Caco-2 (cell line): ENCODE measurements around the gene SCNN1A. TPM values are rescaled to one million over a fixed set of nuclear protein-coding genes. Genes with fewer than 3 reads are reported as not detected.

Source experiments
- BruUV-seq: library from RNA; stranded (reverse); fragments of 400-500 nt; replicated peaks from 2 replicates; lab custom pipeline; 2021; lab: Mats Ljungman, UMichigan
- CTCF ChIA-PET: fragments of 300-600 bp; sonication (Branson Sonifier 250); formaldehyde crosslinking; loops from one replicate; lab custom pipeline; 2022; ENCODE audit warnings: antibody characterized with exemption; lab: Charles Lee
- POLR2A ChIA-PET: fragments of 300-600 bp; sonication (Branson Sonifier 250); formaldehyde crosslinking; loops from one replicate; lab custom pipeline; 2022; ENCODE audit warnings: antibody characterized with exemption; lab: Charles Lee
- DNase-seq, 2 experiments: peaks; one replicate each; pipeline versions ENCODE4 v3.0.0 to v3.0.0-alpha.2; 2020 to 2022
- H3K27me3 ChIP-seq: replicated peaks from 2 replicates; pipeline ENCODE4 v1.6.0; 2011; ENCODE audit warnings: low read length; ENCODE audit not compliant: control insufficient read depth, insufficient read depth
- H3K36me3 ChIP-seq: 2 replicates; pipeline ENCODE4 v1.5.1; 2011; ENCODE audit warnings: low read length; ENCODE audit not compliant: control insufficient read depth, insufficient read depth
- H3K4me1 ChIP-seq: fragments of 250-450 bp; sonication (Bioruptor Pico); 2 replicates; pipeline ENCODE4 v1.5.1; 2020; ENCODE audit warnings: mild to moderate bottlenecking
- H3K4me3 ChIP-seq: 2 replicates; pipeline ENCODE4 v1.5.1; 2011; ENCODE audit warnings: low read depth, mild to moderate bottlenecking, control low read depth, low read length
- H3K9me3 ChIP-seq: fragments of 250-450 bp; sonication (Bioruptor Pico); 2 replicates; pipeline ENCODE4 v1.5.1; 2020; ENCODE audit warnings: mild to moderate bottlenecking, moderate library complexity
- H3K27ac Mint-ChIP-seq: one replicate; pipeline ENCODE4 v1.8.0; 2022; ENCODE audit warnings: mixed read lengths; ENCODE audit not compliant: unreplicated experiment
- H3K27me3 Mint-ChIP-seq: one replicate; pipeline ENCODE4 v1.8.0; 2022; ENCODE audit warnings: mixed read lengths; ENCODE audit not compliant: insufficient read depth, unreplicated experiment
- H3K36me3 Mint-ChIP-seq: one replicate; pipeline ENCODE4 v1.8.0; 2022; ENCODE audit warnings: mild to moderate bottlenecking, mixed read lengths; ENCODE audit not compliant: insufficient read depth, unreplicated experiment
- H3K4me1 Mint-ChIP-seq: one replicate; pipeline ENCODE4 v1.8.0; 2022; ENCODE audit warnings: low read depth, mixed read lengths; ENCODE audit not compliant: unreplicated experiment
- H3K4me3 Mint-ChIP-seq: one replicate; pipeline ENCODE4 v1.8.0; 2022; ENCODE audit warnings: mild to moderate bottlenecking, moderate library complexity, mixed read lengths; ENCODE audit not compliant: unreplicated experiment
- H3K9me3 Mint-ChIP-seq: one replicate; pipeline ENCODE4 v1.8.0; 2022; ENCODE audit warnings: mixed read lengths; ENCODE audit not compliant: unreplicated experiment
- intact Hi-C: fragments of 100-400 bp; cut with micrococcal nuclease; formaldehyde crosslinking; loops from one replicate; pipeline ENCODE4 v1.10.0; 2022; ENCODE audit not compliant: unreplicated experiment
- total RNA-seq: library from RNA; stranded (reverse); gene quantifications from 2 replicates; pipeline ENCODE4 v1.2.3, GENCODE V29; 2022
- TF ChIP-seq, protein P1 (sequence below), 2 experiments: fragments of 200-600 bp in 1 of 2; IDR thresholded peaks; 1 replicate in 1 of 2; 2 replicates in 1 of 2; pipeline versions ENCODE4 v1.5.1 to v1.8.0; 2011 to 2022; ENCODE audit warnings: antibody characterized with exemption in 1 of 2, control low read depth in 1 of 2, inconsistent platforms in 1 of 2, low read depth in 1 of 2, low read length in 1 of 2, mild to moderate bottlenecking in 1 of 2, moderate library complexity in 1 of 2; ENCODE audit not compliant: insufficient read depth in 1 of 2, severe bottlenecking in 1 of 2, unreplicated experiment in 1 of 2

Gene SCNN1A
- total RNA-seq, 1 experiment from 2014 or later = 52.6 TPM

DNA sequence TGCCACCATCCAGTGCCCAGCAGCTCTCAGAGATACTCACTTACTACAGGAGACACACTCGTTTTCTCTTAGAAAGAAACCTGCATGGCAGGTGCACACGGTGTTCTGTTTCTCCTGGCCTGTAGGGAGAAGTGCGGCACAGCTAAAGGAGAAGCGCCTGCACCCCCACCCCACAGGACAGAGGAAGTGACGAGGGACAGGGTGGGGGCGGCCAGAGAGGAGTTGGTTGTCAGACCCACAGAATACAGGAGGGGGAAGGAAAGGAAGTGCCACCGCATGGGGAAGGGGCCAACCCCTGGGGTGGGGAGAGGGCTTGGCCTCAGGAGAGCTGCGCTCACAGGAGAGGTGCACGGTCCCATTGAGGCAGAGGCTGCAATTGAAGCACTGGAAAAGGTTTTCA lies 42.3 kb downstream of the SCNN1A start:
- TF ChIP-seq, protein P1, sequence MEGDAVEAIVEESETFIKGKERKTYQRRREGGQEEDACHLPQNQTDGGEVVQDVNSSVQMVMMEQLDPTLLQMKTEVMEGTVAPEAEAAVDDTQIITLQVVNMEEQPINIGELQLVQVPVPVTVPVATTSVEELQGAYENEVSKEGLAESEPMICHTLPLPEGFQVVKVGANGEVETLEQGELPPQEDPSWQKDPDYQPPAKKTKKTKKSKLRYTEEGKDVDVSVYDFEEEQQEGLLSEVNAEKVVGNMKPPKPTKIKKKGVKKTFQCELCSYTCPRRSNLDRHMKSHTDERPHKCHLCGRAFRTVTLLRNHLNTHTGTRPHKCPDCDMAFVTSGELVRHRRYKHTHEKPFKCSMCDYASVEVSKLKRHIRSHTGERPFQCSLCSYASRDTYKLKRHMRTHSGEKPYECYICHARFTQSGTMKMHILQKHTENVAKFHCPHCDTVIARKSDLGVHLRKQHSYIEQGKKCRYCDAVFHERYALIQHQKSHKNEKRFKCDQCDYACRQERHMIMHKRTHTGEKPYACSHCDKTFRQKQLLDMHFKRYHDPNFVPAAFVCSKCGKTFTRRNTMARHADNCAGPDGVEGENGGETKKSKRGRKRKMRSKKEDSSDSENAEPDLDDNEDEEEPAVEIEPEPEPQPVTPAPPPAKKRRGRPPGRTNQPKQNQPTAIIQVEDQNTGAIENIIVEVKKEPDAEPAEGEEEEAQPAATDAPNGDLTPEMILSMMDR (IDR thresholded peaks at IDR 0.05; ENCODE audit: insufficient read depth in 1 of 2, low read depth in 1 of 2, low read length in 1 of 2, severe bottlenecking in 1 of 2, unreplicated experiment in 1 of 2) = no peak
- intact Hi-C loops = no loop called here
- POLR2A ChIA-PET = no interaction called here
- Mint-ChIP-seq H3K27me3 (no peaks in the 10 kb centered on the region), H3K27ac (peak overlapping the region; percentile 66), H3K4me3 (no peak overlapping the region), H3K9me3 (no peaks in the 10 kb centered on the region), H3K36me3 (peaks cover 85% of the 10 kb centered on the region), H3K4me1 (peaks cover 7% of the 10 kb centered on the region)
- Histone ChIP-seq H3K9me3 (no peaks in the 10 kb centered on the region), H3K4me1 (peaks cover 31% of the 10 kb centered on the region), H3K36me3 (peaks cover 3% of the 10 kb centered on the region; the same call in 1 of the 2 replicates), H3K27me3 (no peaks in the 10 kb centered on the region), H3K4me3 (no peak overlapping the region)
- no TSS peak for BruUV-seq
- no peak for DNase-seq
- CTCF ChIA-PET = no interaction called here

DNA sequence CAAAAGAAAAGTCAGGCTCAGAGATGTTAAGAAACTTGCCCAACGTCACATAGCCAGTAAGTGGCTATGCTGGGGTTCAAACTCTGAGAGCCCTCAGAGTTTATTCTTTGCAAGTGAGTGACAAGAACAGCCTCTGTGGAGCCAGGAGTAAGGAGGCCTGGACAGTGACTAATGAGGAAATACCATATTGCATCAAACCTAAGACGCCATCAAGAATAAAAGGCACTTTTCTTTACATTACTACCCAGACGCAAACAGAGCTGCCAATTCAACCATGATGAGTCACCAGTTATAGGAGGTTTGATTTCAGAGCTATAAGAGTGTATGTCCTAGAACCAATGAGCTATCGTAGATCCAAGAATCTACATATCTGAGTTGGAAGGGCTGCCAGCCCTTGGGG lies 42.9 kb downstream of the SCNN1A start:
- TF ChIP-seq, protein P1 (IDR thresholded peaks at IDR 0.05; ENCODE audit: insufficient read depth in 1 of 2, low read depth in 1 of 2, low read length in 1 of 2, severe bottlenecking in 1 of 2, unreplicated experiment in 1 of 2) = no peak
- CTCF ChIA-PET = no interaction called here
- intact Hi-C loops = no loop called here
- POLR2A ChIA-PET = no interaction called here
- H3K9me3 ChIP-seq = no peaks in the 10 kb centered on the region
- H3K4me3 Mint-ChIP-seq = no peak overlapping the region
- peaks cover 7% of the 10 kb centered on the region for H3K4me1 Mint-ChIP-seq
- no peak for DNase-seq
- H3K27me3 ChIP-seq = no peaks in the 10 kb centered on the region
- no peak overlapping the region for H3K4me3 ChIP-seq
- no peaks in the 10 kb centered on the region for H3K9me3 Mint-ChIP-seq
- peaks cover 90% of the 10 kb centered on the region for H3K36me3 Mint-ChIP-seq
- peaks cover 2% of the 10 kb centered on the region; the same call in 1 of the 2 replicates for H3K36me3 ChIP-seq
- peaks cover 25% of the 10 kb centered on the region for H3K4me1 ChIP-seq
- BruUV-seq = no TSS peak
- no peaks in the 10 kb centered on the region for H3K27me3 Mint-ChIP-seq
- H3K27ac Mint-ChIP-seq = no peak overlapping the region

DNA sequence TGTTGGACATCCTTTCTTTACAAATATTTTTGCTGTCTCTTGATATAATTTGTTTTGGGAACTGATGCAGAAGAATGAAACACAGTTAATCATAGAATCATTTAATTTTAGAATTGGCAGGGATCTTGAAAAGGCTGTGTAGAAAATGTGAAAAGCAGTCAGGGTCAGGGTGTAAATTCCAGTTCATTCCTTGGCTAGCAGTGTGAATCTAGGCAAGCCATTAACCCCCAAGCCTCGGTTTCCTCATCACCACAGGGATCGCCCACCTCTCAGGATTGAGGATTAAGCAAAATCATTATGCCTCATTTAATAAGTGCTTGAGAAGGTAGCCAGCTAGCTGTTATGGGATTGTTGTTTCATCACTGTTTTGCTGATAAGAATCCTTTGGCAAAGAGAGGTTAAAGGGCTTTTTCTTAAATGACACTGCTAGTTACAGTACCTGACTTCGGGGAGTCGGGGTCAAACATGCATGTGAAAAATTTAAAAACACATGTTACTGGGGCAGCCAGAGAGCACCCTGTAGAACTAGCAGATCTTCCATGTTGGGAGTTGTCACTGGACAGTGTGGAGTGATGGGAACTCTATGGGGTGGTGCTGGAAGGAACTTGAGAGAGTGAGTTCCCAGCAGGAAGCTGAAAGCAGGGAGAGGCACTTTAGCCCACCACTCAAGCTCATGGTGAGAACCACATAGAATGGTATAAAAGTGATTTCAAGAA lies 44.2 kb downstream of the SCNN1A start:
- ChIA-PET CTCF (no interaction called here), POLR2A (no interaction called here)
- Histone ChIP-seq H3K4me1 (peaks cover 16% of the 10 kb centered on the region), H3K27me3 (no peaks in the 10 kb centered on the region), H3K36me3 (peaks cover 2% of the 10 kb centered on the region; the same call in 1 of the 2 replicates), H3K9me3 (no peaks in the 10 kb centered on the region), H3K4me3 (no peak overlapping the region)
- DNase-seq = no peak
- Mint-ChIP-seq H3K27me3 (no peaks in the 10 kb centered on the region), H3K36me3 (peaks cover 95% of the 10 kb centered on the region), H3K27ac (peak overlapping the region; percentile 11), H3K9me3 (no peaks in the 10 kb centered on the region), H3K4me3 (no peak overlapping the region), H3K4me1 (peaks cover under 1% of the 10 kb centered on the region)
- intact Hi-C loops = no loop called here
- TF ChIP-seq, protein P1 (IDR thresholded peaks at IDR 0.05; ENCODE audit: insufficient read depth in 1 of 2, low read depth in 1 of 2, low read length in 1 of 2, severe bottlenecking in 1 of 2, unreplicated experiment in 1 of 2) = no peak
- no TSS peak for BruUV-seq
